Activated CD4-positive, alpha-beta T cell treated with anti-CD3 and anti-CD28 coated beads, Interleukin-2, amount 50 U/mL, for 48 hours (primary cell): Measurements from ENCODE around the gene HOXD10.

Source experiments
- DNase-seq, 2 experiments: peaks; one replicate each; pipeline ENCODE4 v3.0.0-alpha.2; 2020

The HOXD10 gene

DNA sequence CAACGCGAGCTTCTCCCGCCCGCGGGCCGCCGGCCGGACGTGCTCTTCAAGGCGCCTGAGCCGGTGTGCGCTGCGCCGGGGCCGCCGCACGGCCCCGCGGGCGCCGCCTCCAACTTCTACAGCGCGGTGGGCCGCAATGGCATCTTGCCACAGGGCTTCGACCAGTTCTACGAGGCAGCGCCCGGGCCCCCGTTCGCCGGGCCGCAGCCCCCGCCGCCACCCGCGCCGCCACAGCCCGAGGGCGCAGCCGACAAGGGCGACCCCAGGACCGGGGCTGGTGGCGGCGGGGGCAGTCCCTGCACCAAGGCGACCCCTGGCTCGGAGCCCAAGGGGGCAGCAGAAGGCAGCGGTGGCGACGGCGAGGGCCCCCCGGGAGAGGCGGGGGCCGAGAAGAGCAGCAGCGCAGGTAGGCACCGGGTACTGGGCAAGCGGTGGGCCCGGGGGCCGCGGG is 8.8 kb upstream of the HOXD10 start:
- no peak for DNase-seq

GRCh38 chr2:176109192-176109901 is 7.2 kb upstream of the HOXD10 start:
- DNase-seq: no peak

DNA sequence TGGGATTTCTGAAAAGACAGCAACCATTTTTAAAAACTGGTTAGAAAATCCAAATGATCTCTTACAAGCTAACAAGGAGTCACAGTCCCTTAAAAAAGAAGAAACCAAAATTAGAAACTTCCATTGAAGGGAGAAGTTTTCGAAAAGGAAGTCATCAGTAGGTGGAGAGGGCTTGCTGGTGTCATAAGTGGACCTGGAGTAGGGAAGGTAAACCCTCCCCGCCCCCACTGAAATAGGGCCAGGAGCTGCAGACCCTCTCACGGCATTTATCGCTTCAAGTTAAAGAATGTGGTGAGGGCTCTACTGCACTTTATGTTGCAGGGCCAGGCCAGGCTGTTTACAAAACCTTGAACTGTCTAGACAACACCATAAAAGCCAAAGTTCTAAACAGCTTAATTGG is 6.6 kb upstream of the HOXD10 start:
- no peak for DNase-seq

GRCh38 chr2:176110415-176111308 is 5.9 kb upstream of the HOXD10 start:
- DNase-seq: no peak

GRCh38 chr2:176111309-176111663 is 5.3 kb upstream of the HOXD10 start:
- no peak for DNase-seq

- DNase-seq: no peak
Observed at GRCh38 chr2:176111846-176112374, 4.7 kb upstream of the HOXD10 start.

DNA sequence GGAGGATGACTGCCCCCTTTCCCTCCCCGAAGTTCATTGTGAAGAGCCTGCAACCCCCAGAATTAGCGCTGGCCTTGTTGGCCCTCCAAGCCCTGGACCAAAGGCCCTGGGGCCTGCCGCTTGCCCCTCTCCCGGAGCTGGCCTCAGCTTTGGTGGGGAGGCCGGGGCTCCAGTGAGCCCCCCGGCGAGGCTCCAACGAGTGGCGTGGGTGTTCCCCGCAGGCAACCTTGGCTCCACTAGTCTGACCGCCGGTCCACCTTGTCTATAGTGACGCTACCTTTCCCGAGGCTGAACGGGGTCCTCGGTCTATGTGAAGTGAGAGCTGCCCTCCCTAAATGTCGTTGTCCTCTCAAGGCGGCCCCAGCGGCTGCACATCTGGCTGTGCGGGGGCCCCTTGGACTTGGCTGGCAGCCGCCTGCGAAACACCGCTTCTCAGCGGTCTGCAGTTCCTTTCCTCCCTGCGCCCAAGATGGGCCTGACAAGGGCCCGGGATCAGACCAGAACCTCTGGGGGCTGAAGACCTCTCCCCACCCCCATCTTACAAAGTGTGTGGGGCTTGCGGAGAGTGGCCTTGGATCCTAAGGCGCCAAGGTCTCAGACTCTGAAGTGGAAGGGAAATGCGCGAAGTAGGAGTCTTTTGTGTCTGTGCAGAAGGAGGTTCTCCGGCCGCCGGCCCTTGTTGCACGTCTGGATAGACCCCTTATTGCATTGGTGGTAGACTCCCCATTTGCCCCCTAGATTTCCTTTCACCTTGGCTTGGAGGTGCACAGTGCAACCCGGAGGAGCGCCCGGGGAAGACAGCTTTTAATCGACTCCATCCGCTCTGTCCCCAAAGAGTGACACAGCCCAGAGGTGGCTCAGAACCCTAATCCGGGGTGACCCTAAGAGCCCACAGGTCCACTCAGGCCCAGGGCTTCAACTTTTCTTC is 3.9 kb upstream of the HOXD10 start:
- no peak for DNase-seq

GRCh38 chr2:176114120-176114929 is 2.3 kb upstream of the HOXD10 start:
- no peak for DNase-seq

DNA sequence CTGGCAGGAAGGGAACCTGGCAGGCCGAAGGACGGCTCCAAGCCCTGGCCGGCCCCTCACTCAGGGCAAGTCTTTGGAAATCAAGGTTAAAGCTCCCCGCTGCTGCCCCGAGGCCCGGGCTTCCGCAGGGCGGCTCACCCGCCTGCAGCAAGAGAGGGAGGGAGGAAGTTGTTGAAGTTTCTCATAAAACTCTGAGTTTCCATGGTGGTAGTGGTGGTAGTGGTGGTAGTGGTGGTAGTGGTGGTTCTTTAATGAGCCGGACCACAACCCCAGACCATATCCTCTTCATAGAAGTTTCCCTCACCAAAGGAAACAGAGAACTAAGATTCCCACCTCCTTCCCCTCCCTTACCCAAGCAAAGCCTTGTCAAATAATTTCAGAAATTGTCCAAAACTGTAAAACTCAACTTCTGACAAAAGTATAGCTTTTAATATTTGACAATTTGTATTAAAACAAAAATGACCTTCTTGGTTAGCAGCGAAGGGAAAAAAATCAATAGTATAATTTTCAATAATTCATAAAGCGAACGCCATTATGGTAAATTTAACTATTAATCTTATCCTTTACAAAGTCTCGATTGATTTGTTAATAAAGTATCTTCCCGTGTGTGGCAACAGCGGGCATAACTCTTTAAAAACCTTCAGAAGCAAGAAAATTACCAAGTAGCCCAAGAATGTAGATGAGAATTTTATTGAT is 1.5 kb upstream of the HOXD10 start:
- no peak for DNase-seq

DNA sequence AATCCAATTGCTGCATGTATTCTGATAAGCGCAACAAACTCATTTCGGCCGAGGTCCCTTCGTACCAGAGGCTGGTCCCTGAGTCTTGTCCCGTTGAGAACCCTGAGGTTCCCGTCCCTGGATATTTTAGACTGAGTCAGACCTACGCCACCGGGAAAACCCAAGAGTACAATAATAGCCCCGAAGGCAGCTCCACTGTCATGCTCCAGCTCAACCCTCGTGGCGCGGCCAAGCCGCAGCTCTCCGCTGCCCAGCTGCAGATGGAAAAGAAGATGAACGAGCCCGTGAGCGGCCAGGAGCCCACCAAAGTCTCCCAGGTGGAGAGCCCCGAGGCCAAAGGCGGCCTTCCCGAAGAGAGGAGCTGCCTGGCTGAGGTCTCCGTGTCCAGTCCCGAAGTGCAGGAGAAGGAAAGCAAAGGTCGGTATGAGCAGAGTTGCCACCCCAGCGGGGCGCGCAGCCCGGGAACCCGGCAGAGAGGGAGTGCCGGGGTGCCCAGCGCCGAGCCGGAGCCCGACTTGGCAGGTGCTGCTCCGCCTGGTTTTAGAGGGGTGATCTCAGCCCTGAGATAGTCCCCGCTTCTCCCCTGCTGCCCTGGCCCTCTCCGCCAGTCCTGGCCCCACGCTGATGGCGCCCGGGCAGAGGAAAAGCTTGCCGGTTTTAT is 714 bp downstream of the HOXD10 start:
- no peak for DNase-seq

DNA sequence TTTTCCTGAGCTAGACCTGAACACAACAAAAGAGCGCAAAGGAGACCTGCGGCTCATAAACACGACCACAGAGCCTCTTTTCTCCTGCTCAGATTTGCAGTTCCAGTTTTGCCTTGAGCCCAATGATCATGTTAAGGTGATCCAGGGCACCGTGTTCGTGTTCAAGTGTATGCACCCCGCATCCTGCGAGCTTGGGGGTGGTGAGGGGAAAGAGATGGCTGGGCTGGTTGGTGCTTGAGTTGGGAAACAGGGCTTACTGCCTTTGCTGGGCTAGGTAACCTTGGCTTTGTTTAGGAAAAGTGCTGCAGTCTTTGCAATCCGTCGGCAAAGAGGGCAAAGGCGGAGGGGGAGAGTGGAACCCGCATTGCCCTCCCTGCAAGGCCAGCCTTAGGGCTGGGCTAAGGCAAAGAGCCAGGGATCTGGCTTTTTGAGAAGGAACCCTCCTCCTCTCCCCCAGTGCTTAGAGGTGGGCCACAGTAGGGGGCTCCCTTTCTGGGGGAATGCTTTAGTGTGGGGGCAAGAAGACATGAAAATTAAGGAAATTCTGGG is 1.3 kb downstream of the HOXD10 start:
- no peak for DNase-seq

GRCh38 chr2:176118601-176119339 is 2.2 kb downstream of the HOXD10 start:
- DNase-seq: no peak

GRCh38 chr2:176120364-176121189 is 4.0 kb downstream of the HOXD10 start:
- no peak for DNase-seq

GRCh38 chr2:176121190-176122051 is 4.8 kb downstream of the HOXD10 start:
- DNase-seq: no peak

GRCh38 chr2:176122052-176122682 is 5.6 kb downstream of the HOXD10 start:
- no peak for DNase-seq

GRCh38 chr2:176122683-176123410 is 6.3 kb downstream of the HOXD10 start, which contains the start of gene HOXD9:
TSS of gene HOXD9 (plus strand) at chr2:176122719. CDS start at chr2:176122769, 50 bp downstream.
- DNase-seq: no peak
